Vagina (tissue), 2 donors: Measurements from ENCODE around the gene DEPP1. TPM values are rescaled to one million over a fixed set of nuclear protein-coding genes. Genes with fewer than 3 reads are reported as not detected.

Source experiments
- DNase-seq, 2 donors: peaks; one replicate each; pipeline ENCODE4 v3.0.0-alpha.2; 2017; ENCODE audit errors: extremely low spot score in 2 of 2
- H3K27ac ChIP-seq: fragments of 200-600 bp; sonication (generic); one replicate; pipeline ENCODE4 v1.5.1; 2019
- H3K27me3 ChIP-seq: fragments of 200-600 bp; sonication (generic); one replicate; pipeline ENCODE4 v1.5.1; 2019
- H3K36me3 ChIP-seq, 2 donors: fragments of 200-600 bp; sonication (generic); one replicate each; pipeline ENCODE4 v1.5.1; 2017 to 2019
- H3K4me1 ChIP-seq: fragments of 200-600 bp; sonication (generic); one replicate; pipeline ENCODE4 v1.5.1; 2019
- H3K4me3 ChIP-seq, 2 donors: fragments of 200-600 bp; sonication (generic); 1 replicate in 1 of 2; 2 replicates in 1 of 2; pipeline ENCODE4 v1.5.1; 2016 to 2019
- H3K9me3 ChIP-seq: fragments of 200-600 bp; sonication (generic); one replicate; pipeline ENCODE4 v1.5.1; 2019
- POLR2A ChIP-seq, 2 donors: fragments of 450-650 bp; IDR thresholded peaks; one replicate each; pipeline ENCODE4 v1.6.1; 2017; ENCODE audit warnings: antibody characterized with exemption in 2 of 2, mild to moderate bottlenecking in 2 of 2, moderate library complexity in 2 of 2
- POLR2AphosphoS5 ChIP-seq, 2 donors: sonication (generic); formaldehyde crosslinking; IDR thresholded peaks; one replicate each; pipeline ENCODE4 v1.9.0; 2017; ENCODE audit warnings: antibody characterized with exemption in 2 of 2, mild to moderate bottlenecking in 2 of 2, low read depth in 1 of 2; ENCODE audit not compliant: insufficient read depth in 1 of 2
- intact Hi-C: fragments of 100-400 bp; cut with DNase I; formaldehyde crosslinking; loops from one replicate; pipeline ENCODE4 v1.15.1; 2023
- total RNA-seq: library from RNA; depleted of rRNA; stranded (reverse); fragments of >200 nt; gene quantifications from one replicate; pipeline ENCODE4 v1.2.3, GENCODE V29; 2016
- TF ChIP-seq, protein P1 (sequence below), 3 experiments: fragments of 450-650 bp in 2 of 3; fragments of 200-600 bp in 1 of 3; sonication (generic) in 1 of 3; IDR thresholded peaks; one replicate each; pipeline ENCODE4 v1.5.1; 2017 to 2019; ENCODE audit warnings: antibody characterized with exemption in 3 of 3, mild to moderate bottlenecking in 2 of 3, moderate library complexity in 2 of 3

Gene DEPP1
- total RNA-seq, 1 donor from 2014 or later, result 155 TPM

DNA sequence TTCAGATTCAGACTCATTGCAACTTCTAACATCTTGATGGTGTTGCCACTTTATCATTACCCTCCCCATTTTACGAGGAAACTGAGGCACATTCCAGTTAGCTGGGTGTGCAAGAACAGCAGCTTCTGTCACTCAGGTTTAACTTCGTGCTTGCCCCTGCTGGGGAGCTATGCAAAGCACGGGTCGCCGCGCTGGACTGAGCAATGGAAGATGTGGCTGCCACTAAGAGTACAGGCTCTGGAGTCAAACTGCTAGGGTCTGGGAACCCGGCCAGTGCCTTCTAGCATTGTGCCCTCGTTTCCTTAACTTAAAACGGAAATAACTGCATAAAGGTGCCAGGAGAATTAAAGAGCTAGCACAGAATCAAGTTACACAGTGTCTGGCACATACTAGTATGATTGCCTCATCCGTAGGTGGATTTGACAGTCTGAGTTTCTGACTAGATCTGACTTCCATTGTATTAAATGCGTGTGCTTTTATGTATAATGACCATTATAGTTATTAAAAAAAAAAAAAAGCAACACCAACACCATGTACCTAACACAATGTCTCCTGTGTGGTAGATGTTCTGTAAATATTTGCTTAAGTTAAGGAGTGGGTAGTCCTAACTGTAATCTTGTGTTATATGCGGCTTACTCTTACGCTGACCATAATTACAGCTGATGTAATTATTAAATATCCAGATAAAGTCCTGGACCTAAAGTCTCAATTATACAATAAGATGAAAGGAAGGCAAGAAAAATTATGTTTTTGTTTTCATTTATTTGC, 23.0 kb upstream of the DEPP1 start:
- peak overlapping the region; percentile 50 to 62 for H3K4me3 ChIP-seq
- H3K4me1 ChIP-seq, result peaks cover 50% of the 10 kb centered on the region
- DNase-seq, result peak; percentile 81 to 89
- H3K27ac ChIP-seq, result peak overlapping the region; percentile 92
- TF ChIP-seq POLR2AphosphoS5 (IDR thresholded peaks at IDR 0.05; ENCODE audit: insufficient read depth in 1 of 2, low read depth in 1 of 2), result peak; percentile 16 to 73
- TF ChIP-seq, protein P1, sequence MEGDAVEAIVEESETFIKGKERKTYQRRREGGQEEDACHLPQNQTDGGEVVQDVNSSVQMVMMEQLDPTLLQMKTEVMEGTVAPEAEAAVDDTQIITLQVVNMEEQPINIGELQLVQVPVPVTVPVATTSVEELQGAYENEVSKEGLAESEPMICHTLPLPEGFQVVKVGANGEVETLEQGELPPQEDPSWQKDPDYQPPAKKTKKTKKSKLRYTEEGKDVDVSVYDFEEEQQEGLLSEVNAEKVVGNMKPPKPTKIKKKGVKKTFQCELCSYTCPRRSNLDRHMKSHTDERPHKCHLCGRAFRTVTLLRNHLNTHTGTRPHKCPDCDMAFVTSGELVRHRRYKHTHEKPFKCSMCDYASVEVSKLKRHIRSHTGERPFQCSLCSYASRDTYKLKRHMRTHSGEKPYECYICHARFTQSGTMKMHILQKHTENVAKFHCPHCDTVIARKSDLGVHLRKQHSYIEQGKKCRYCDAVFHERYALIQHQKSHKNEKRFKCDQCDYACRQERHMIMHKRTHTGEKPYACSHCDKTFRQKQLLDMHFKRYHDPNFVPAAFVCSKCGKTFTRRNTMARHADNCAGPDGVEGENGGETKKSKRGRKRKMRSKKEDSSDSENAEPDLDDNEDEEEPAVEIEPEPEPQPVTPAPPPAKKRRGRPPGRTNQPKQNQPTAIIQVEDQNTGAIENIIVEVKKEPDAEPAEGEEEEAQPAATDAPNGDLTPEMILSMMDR (IDR thresholded peaks at IDR 0.05), result no peak
- peaks cover 0 to 10% of the 10 kb centered on the region in 2 donors for H3K36me3 ChIP-seq
- intact Hi-C loops, result no loop called here
- no peaks in the 10 kb centered on the region for H3K9me3 ChIP-seq
- no peaks in the 10 kb centered on the region for H3K27me3 ChIP-seq

DNA sequence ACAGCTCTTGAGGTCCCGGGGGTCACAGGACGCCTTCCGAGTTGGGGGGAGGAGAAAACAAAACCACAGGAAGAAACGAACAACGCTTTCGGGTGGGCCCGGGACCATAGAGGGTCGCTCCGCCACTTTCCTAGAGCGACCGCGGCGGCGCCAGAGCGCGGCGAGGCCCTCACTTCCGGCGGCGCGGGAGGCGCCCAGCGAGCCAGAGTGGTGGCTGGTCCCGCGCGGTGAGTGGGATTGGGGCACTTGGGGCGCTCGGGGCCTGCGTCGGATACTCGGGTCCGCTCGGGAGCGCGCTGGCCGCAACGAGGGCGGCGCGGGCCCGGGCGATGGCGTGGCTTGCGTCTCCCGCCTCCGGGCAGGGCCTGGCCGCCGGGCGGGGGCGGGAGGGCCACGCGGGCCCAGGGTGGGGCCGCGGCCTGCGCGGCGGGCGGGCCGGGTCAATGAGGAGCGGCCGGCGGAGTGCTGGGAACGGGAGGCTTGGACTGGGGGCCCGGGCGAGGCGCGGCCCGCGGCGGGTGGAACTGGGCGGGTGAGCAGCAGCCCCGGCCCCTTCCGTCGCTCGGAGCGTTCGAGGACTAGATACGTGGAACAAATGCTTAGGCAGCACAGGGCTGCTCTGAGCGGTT, 22.3 kb upstream of the DEPP1 start, which contains the start of gene ZNF22:
ZNF22 (plus strand) TSS at position 172 of the 629 bp plus-strand sequence. CDS start 2,446 bp downstream, outside the sequence.
- Histone ChIP-seq H3K4me3 (peak within 1 kb of the TSS; percentile 50 to 62), H3K36me3 (peaks cover 0 to 10% of the 10 kb centered on the region in 2 donors), H3K27me3 (no peaks in the 10 kb centered on the region), H3K4me1 (peaks cover 57% of the 10 kb centered on the region), H3K9me3 (no peaks in the 10 kb centered on the region), H3K27ac (peak within 1 kb of the TSS; percentile 92)
- intact Hi-C loops, result no loop called here
- DNase-seq, result peak; percentile 74 to 85
- TF ChIP-seq POLR2A (IDR thresholded peaks at IDR 0.05) (peak in 1 of 2 donors; percentile 58), POLR2AphosphoS5 (IDR thresholded peaks at IDR 0.05; ENCODE audit: insufficient read depth in 1 of 2, low read depth in 1 of 2) (peak in 1 of 2 donors; percentile 71)
- TF ChIP-seq, protein P1 (IDR thresholded peaks at IDR 0.05), result no peak

- H3K27me3 ChIP-seq, result no peaks in the 10 kb centered on the region
These were observed 21.6 kb upstream of the DEPP1 start for GRCh38 chr10:45000138-45000751.

GRCh38 chr10:44998146-44998631, 19.6 kb upstream of the DEPP1 start:
- intact Hi-C loops, result no loop called here
- Histone ChIP-seq H3K27me3 (no peaks in the 10 kb centered on the region), H3K9me3 (no peaks in the 10 kb centered on the region), H3K36me3 (peaks cover 0 to 2% of the 10 kb centered on the region in 2 donors), H3K27ac (peak overlapping the region; percentile 92), H3K4me3 (no peak overlapping the region), H3K4me1 (peaks cover 82% of the 10 kb centered on the region)
- TF ChIP-seq POLR2A (IDR thresholded peaks at IDR 0.05), result no peak
- TF ChIP-seq, protein P1 (IDR thresholded peaks at IDR 0.05), result no peak
- DNase-seq, result peak; percentile 61 to 89

More at GRCh38 chr10:45000138-45000751, 21.6 kb upstream of the DEPP1 start:
- peak overlapping the region; percentile 50 to 62 for H3K4me3 ChIP-seq
- peak; percentile 28 to 96 for DNase-seq
- H3K9me3 ChIP-seq, result no peaks in the 10 kb centered on the region
- TF ChIP-seq POLR2A (IDR thresholded peaks at IDR 0.05) (no peak), POLR2AphosphoS5 (IDR thresholded peaks at IDR 0.05; ENCODE audit: insufficient read depth in 1 of 2, low read depth in 1 of 2) (peak in 1 of 2 donors; percentile 72)
- peaks cover 0 to 10% of the 10 kb centered on the region in 2 donors for H3K36me3 ChIP-seq
- H3K27ac ChIP-seq, result peak overlapping the region; percentile 92
- intact Hi-C loops, result no loop called here
- peaks cover 63% of the 10 kb centered on the region for H3K4me1 ChIP-seq

DNA sequence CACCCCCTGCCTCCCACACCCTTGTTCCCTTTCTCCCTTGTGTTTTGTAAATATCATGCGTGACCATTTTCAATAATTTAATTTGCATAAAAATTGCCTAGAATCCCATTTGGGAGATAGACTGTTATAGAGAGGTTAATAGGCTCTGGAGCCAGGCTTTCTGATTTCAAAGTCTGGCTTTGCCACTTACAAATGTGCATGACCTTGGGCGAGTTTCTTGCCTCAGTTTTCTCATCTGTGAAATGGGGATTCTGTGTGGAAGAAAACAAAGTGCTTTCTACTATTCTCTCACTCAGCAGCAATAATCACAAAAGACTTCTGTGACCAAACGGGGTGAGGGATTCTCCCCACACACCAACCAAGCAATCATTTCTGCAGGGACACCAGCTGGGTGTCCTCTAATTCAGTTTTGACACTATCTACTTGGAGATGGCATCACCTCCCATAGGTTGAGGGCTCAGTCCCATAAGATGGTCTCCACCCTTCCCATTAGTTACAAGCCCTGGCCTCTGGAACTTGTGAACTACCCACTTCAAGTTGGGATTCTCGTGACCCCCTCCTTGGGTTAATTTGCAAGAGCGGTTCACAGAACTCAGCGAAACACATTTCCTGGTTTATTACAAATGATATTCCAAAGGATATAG, 18.6 kb upstream of the DEPP1 start:
- H3K27me3 ChIP-seq, result no peaks in the 10 kb centered on the region
- TF ChIP-seq, protein P1 (IDR thresholded peaks at IDR 0.05), result no peak
- TF ChIP-seq POLR2AphosphoS5 (IDR thresholded peaks at IDR 0.05; ENCODE audit: insufficient read depth in 1 of 2, low read depth in 1 of 2), result no peak
- TF ChIP-seq POLR2A (IDR thresholded peaks at IDR 0.05), result no peak
- no peaks in the 10 kb centered on the region for H3K36me3 ChIP-seq
- H3K27ac ChIP-seq, result peak overlapping the region; percentile 92
- peaks cover 80% of the 10 kb centered on the region for H3K4me1 ChIP-seq
- DNase-seq, result peak; percentile 46 to 60
- intact Hi-C loops, result no loop called here
- H3K9me3 ChIP-seq, result no peaks in the 10 kb centered on the region
- H3K4me3 ChIP-seq, result no peak overlapping the region
